ENCODE results near the gene P3H2. TPM values are rescaled to one million over a fixed set of nuclear protein-coding genes. Genes with fewer than 3 reads are reported as not detected.

Gene P3H2
- total and polyA plus RNA-seq, 8 donors: 1.4 to 46.1 (median 20.3) TPM

DNA sequence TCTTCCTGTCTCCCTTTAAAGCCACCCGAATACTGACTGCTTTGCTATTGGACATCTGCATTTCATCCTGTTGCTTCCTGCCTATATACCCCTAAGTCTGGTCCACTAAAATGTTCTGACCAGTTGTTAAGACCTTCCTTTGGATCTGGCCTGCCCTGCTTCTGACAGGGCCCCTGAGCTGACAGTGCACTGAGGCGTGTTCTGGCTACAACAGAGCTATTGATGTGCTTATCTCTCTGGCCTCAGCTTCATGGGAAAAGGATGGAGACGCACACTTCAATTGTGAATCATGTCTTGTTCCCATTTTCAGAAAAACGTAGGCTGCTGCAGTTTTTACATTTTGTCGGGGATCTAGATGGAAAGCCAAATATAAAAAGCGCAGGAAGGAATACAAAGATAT lies 7.1 kb upstream of the P3H2 start:
- Histone ChIP-seq H3K4me1 (peaks cover 0 to 8% (median 4%) of the 10 kb centered on the region in 4 donors), H3K27me3 (no peaks in the 10 kb centered on the region), H3K9me3 (no peaks in the 10 kb centered on the region), H3K4me3 (no peak overlapping the region), H3K36me3 (no peaks in the 10 kb centered on the region), H3K27ac (peak overlapping the region in 4 of 5 donors; percentile 8 to 72 (median 58))
- 57 to 82% (median 78%) methylated on average over 6 of the region's 6 CpGs for WGBS, 5 donors
- DNase-seq: no peak
- intact Hi-C loops (cut with DNase I; ENCODE audit: low total_unique reads): no loop called here
- TF ChIP-seq POLR2A (IDR thresholded peaks at IDR 0.05) (no peak), POLR2AphosphoS5 (IDR thresholded peaks at IDR 0.05) (no peak), EP300 (IDR thresholded peaks at IDR 0.05) (no peak)
- TF ChIP-seq, protein P1, sequence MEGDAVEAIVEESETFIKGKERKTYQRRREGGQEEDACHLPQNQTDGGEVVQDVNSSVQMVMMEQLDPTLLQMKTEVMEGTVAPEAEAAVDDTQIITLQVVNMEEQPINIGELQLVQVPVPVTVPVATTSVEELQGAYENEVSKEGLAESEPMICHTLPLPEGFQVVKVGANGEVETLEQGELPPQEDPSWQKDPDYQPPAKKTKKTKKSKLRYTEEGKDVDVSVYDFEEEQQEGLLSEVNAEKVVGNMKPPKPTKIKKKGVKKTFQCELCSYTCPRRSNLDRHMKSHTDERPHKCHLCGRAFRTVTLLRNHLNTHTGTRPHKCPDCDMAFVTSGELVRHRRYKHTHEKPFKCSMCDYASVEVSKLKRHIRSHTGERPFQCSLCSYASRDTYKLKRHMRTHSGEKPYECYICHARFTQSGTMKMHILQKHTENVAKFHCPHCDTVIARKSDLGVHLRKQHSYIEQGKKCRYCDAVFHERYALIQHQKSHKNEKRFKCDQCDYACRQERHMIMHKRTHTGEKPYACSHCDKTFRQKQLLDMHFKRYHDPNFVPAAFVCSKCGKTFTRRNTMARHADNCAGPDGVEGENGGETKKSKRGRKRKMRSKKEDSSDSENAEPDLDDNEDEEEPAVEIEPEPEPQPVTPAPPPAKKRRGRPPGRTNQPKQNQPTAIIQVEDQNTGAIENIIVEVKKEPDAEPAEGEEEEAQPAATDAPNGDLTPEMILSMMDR (IDR thresholded peaks at IDR 0.05): no peak

DNA sequence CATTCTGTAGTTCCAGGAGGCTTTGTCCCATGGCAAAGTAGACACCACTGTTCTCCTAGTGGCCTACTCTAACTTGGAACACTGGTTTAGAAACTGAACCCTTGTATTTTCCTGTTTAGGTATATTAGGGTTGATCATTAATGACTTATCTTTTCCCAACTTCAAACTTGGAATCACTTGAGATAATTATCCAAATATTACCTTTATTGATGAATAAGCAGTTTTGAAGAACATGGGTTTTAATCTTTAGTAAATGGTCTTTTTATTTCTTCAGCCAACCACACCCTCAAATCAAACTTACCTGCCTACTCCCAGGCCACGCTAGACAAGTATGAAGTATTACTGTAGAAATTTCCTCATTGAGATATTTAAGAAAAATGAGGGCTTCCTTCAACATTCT lies 6.5 kb upstream of the P3H2 start:
- peaks cover 0 to 8% (median 4%) of the 10 kb centered on the region in 4 donors for H3K4me1 ChIP-seq
- WGBS, 5 donors: 31 to 74% (median 54%) methylated on average over 1 of the region's 1 CpG
- H3K27me3 ChIP-seq: peaks cover 0 to 5% (median 0%) of the 10 kb centered on the region in 3 donors
- no peaks in the 10 kb centered on the region for H3K36me3 ChIP-seq
- H3K4me3 ChIP-seq: no peak overlapping the region
- DNase-seq: peak in 1 of 2 donors; percentile 31
- no peaks in the 10 kb centered on the region for H3K9me3 ChIP-seq
- peak overlapping the region in 3 of 5 donors; percentile 8 to 61 (median 56) for H3K27ac ChIP-seq
- TF ChIP-seq, protein P1 (IDR thresholded peaks at IDR 0.05): no peak
- TF ChIP-seq POLR2AphosphoS5 (IDR thresholded peaks at IDR 0.05): no peak
- no peak for TF ChIP-seq POLR2A (IDR thresholded peaks at IDR 0.05)
- intact Hi-C loops (cut with DNase I; ENCODE audit: low total_unique reads): no loop called here

DNA sequence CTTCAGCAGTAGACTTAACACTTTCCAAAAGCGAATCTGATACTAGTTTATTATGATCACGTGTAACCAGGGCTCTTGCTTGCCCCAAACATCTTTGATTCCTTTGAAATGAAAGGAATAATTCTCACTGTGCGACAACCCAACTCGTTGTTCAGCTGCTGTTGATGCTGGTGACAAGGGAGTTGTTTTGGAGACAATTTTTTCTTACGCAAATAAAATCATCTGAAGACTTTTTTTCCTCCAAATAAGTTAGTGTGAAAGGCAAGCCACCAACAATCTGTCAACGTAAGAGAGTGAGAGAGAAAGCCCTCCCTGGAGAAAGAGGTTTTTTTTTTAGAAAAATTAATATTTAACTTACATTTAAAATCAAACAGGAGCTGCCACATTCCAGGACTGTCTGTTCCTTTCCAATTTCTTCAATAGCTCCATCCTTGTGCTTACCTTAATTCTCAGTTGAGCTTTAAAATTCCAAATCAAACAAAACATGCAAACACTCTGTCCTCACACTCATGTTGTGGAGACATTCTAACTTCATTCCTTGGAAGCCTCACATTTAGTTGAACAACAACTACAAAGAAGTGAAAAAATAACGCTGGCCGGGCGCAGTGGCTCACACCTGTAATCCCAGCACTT lies 4.9 kb upstream of the P3H2 start:
- Histone ChIP-seq H3K4me3 (no peak overlapping the region), H3K27me3 (peaks cover 0 to 19% (median 3%) of the 10 kb centered on the region in 3 donors), H3K4me1 (peaks cover 0 to 19% (median 15%) of the 10 kb centered on the region in 4 donors), H3K9me3 (no peaks in the 10 kb centered on the region), H3K27ac (peak overlapping the region in 2 of 5 donors; percentile 18 to 39), H3K36me3 (no peaks in the 10 kb centered on the region)
- TF ChIP-seq, protein P1 (IDR thresholded peaks at IDR 0.05): no peak
- TF ChIP-seq EP300 (IDR thresholded peaks at IDR 0.05): no peak
- TF ChIP-seq POLR2A (IDR thresholded peaks at IDR 0.05): no peak
- no peak for TF ChIP-seq POLR2AphosphoS5 (IDR thresholded peaks at IDR 0.05)
- DNase-seq: no peak
- intact Hi-C loops (cut with DNase I; ENCODE audit: low total_unique reads): no loop called here
- 42 to 65% (median 62%) methylated on average over 9 of the region's 9 CpGs for WGBS, 5 donors

DNA sequence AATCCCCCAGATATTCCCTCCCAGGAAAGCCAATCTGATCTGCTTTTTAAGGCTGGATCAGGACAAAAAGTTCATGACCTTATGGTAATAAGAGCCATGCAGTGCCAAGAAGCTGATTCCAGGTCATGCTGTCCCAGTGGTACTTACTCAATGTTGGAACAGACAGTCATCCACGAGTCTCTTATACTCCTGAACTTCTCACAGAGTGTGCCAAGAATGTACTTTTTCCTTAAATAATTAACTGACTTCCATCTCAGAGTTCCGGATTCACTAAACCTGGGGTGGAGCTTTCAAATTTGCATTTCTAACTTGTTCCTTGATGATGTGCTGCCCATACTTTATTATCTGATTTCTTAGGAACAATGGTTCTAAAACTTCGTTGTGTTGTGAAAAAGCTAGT lies 3.4 kb upstream of the P3H2 start:
- peaks cover 0 to 34% (median 25%) of the 10 kb centered on the region in 4 donors for H3K4me1 ChIP-seq
- TF ChIP-seq, protein P1 (IDR thresholded peaks at IDR 0.05): no peak
- TF ChIP-seq EP300 (IDR thresholded peaks at IDR 0.05) (no peak), POLR2AphosphoS5 (IDR thresholded peaks at IDR 0.05) (no peak)
- intact Hi-C loops (cut with DNase I; ENCODE audit: low total_unique reads): no loop called here

More for the DNA sequence above, 3.4 kb upstream of the P3H2 start:
- Histone ChIP-seq H3K4me3 (no peak overlapping the region), H3K27me3 (peaks cover 0 to 29% (median 6%) of the 10 kb centered on the region in 3 donors), H3K27ac (no peak overlapping the region), H3K9me3 (no peaks in the 10 kb centered on the region), H3K36me3 (no peaks in the 10 kb centered on the region)
- no peak for DNase-seq
- 37 to 55% (median 48%) methylated on average over 3 of the region's 3 CpGs for WGBS, 5 donors

Data from stomach (tissue), 9 donors.